Sigmoid colon (tissue), 7 donors: ENCODE data around the gene DMRT2. TPM values are rescaled to one million over a fixed set of nuclear protein-coding genes. Genes with fewer than 3 reads are reported as not detected.

Source experiments
- DNase-seq: peaks from one replicate; pipeline ENCODE4 v3.0.0-alpha.2; 2019
- H3K27ac ChIP-seq, 4 donors: fragments of 200-600 bp; sonication (generic); one replicate each; pipeline ENCODE4 v1.5.1; 2016 to 2019; ENCODE audit warnings: mild to moderate bottlenecking in 1 of 4
- H3K27me3 ChIP-seq, 3 donors: fragments of 200-600 bp; sonication (generic); one replicate each; pipeline ENCODE4 v1.5.1; 2019; ENCODE audit warnings: mild to moderate bottlenecking in 1 of 3
- H3K36me3 ChIP-seq, 4 donors: fragments of 200-600 bp; sonication (generic); one replicate each; pipeline ENCODE4 v1.5.1; 2016 to 2019
- H3K4me1 ChIP-seq, 4 donors: fragments of 200-600 bp; sonication (generic); one replicate each; pipeline ENCODE4 v1.5.1; 2017 to 2019
- H3K4me3 ChIP-seq, 4 donors: fragments of 200-600 bp; sonication (generic); one replicate each; pipeline ENCODE4 v1.5.1; 2017 to 2019; ENCODE audit warnings: mild to moderate bottlenecking in 2 of 4, moderate library complexity in 1 of 4
- H3K9me3 ChIP-seq, 4 donors: fragments of 200-600 bp in 3 of 4; sonication (generic) in 3 of 4; one replicate each; pipeline versions ENCODE4 v1.5.1 to v1.6.1; 2013 to 2019
- EP300 ChIP-seq, 4 donors: sonication (generic); formaldehyde crosslinking; IDR thresholded peaks; one replicate each; pipeline ENCODE4 v1.6.1; 2017; ENCODE audit warnings: antibody characterized with exemption in 4 of 4
- POLR2A ChIP-seq, 2 donors: fragments of 450-650 bp; IDR thresholded peaks; one replicate each; pipeline ENCODE4 v1.6.1; 2016; ENCODE audit warnings: antibody characterized with exemption in 2 of 2, mild to moderate bottlenecking in 2 of 2, moderate library complexity in 2 of 2
- POLR2AphosphoS5 ChIP-seq, 4 donors: sonication (generic); formaldehyde crosslinking; IDR thresholded peaks; one replicate each; pipeline ENCODE4 v1.6.1; 2017; ENCODE audit warnings: antibody characterized with exemption in 4 of 4
- WGBS, 2 donors: extraction: QIAGEN DNeasy Blood & Tissue Kit; methylation state at CpG; one replicate each; pipeline ENCODE4 v1.1.7; 2013; 5-methylcytosine and 5-hydroxymethylcytosine counted together
- intact Hi-C: fragments of 100-400 bp; cut with DNase I; formaldehyde crosslinking; loops from one replicate; pipeline ENCODE4 v1.15.1; 2023
- polyA plus RNA-seq, 3 donors: library from polyadenylated mRNA; stranded (reverse); fragments of 200-250 nt; gene quantifications; one replicate each; pipeline ENCODE4 v1.2.3, GENCODE V29; 2013
- total RNA-seq, 4 donors: library from RNA; depleted of rRNA; stranded (reverse); fragments of >200 nt; gene quantifications; one replicate each; pipeline ENCODE4 v1.1.0, GENCODE V29; 2016
- TF ChIP-seq, protein P1 (sequence below), 4 experiments: fragments of 450-650 bp in 3 of 4; fragments of 200-600 bp in 1 of 4; IDR thresholded peaks; one replicate each; pipeline ENCODE4 v1.5.1; 2016 to 2019; ENCODE audit warnings: antibody characterized with exemption in 4 of 4, mild to moderate bottlenecking in 3 of 4, moderate library complexity in 2 of 4
- donor health status: healthy with polysubstance abuse.
- donor health status: Bipolar disorder and iron deficiency.
- donor health status: healthy.

The DMRT2 gene
- total and polyA plus RNA-seq, 7 donors = 0.33 to 5.8 (median 1.9) TPM; not detected in 1

DNA sequence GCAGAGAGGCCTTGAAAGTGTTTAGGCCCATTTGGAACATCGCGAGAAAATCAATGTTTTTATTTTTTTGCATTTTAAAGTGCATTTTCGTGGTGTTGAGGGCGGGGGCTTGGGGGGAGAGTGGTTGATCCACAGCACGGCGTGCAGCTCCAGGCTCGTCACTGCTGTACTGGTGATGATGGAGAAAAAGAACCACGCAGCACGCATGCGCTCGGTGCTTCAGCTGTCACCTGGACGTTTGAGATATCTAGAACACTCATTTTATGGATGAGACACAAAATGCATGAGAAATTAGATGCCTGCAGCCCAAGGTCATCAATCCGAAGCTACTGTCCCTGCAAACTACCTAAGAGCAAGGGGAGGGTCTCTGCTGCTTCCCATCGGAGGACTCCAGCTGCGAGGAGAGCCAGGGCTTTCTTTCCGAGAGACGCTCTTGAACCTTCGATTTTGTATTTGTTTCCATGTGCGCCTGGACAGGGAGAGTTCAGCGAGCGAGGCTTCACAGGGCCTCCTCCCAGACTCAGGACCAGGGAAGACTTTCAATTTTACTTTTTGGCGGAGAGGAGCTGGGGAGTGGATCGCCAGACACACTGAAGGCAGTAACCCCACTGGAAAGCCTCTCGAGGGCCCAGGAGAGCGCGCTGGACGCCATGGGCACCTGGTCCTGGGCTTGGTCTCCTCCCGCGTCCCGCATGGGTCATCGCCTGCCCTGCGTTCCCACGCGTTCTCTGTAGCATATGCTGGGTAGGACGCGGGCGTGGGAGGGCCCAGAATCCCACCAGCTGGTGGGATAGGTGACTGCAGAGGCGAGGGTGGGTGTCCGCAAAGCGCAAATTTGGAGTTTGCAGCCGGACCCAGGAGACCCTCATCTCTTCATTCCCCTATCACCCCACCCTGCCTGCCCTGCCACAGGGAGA lies 2.5 kb downstream of the DMRT2 start:
- intact Hi-C loops = no loop called here
- H3K36me3 ChIP-seq = no peaks in the 10 kb centered on the region
- peak overlapping the region in 1 of 4 donors; percentile 32 for H3K4me3 ChIP-seq
- H3K27ac ChIP-seq = no peak overlapping the region
- WGBS, 2 donors = 29 to 63% methylated on average over 41 of the region's 41 CpGs
- no peak for TF ChIP-seq EP300 (IDR thresholded peaks at IDR 0.05)
- TF ChIP-seq POLR2AphosphoS5 (IDR thresholded peaks at IDR 0.05) = no peak
- TF ChIP-seq, protein P1, sequence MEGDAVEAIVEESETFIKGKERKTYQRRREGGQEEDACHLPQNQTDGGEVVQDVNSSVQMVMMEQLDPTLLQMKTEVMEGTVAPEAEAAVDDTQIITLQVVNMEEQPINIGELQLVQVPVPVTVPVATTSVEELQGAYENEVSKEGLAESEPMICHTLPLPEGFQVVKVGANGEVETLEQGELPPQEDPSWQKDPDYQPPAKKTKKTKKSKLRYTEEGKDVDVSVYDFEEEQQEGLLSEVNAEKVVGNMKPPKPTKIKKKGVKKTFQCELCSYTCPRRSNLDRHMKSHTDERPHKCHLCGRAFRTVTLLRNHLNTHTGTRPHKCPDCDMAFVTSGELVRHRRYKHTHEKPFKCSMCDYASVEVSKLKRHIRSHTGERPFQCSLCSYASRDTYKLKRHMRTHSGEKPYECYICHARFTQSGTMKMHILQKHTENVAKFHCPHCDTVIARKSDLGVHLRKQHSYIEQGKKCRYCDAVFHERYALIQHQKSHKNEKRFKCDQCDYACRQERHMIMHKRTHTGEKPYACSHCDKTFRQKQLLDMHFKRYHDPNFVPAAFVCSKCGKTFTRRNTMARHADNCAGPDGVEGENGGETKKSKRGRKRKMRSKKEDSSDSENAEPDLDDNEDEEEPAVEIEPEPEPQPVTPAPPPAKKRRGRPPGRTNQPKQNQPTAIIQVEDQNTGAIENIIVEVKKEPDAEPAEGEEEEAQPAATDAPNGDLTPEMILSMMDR (IDR thresholded peaks at IDR 0.05) = no peak
- no peak for TF ChIP-seq POLR2A (IDR thresholded peaks at IDR 0.05)
- no peak for DNase-seq
- no peaks in the 10 kb centered on the region for H3K9me3 ChIP-seq
- peaks cover 0 to 48% (median 44%) of the 10 kb centered on the region in 4 donors for H3K4me1 ChIP-seq
- H3K27me3 ChIP-seq = peaks cover 51 to 100% (median 90%) of the 10 kb centered on the region in 3 donors

DNA sequence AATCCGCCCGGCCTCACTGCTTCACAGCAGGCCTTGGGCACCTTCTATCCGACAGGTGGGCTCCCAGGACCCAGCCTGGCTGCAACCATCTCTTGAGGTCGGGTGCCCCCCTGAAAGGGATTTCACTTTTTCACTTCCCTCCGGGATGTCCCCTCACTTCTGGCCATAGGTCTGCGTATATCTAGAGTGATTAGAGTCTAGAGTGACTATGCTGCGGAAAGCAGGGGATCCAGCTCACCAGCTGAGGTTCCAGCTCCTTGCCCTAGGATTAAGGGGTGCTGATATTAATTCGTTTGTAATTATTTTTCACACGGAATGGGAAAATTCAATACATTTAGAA lies 3.1 kb downstream of the DMRT2 start:
- intact Hi-C loops = no loop called here
- TF ChIP-seq EP300 (IDR thresholded peaks at IDR 0.05) (no peak), POLR2A (IDR thresholded peaks at IDR 0.05) (no peak)
- no peak for DNase-seq
- no peak overlapping the region for H3K4me3 ChIP-seq
- peaks cover 0 to 41% (median 39%) of the 10 kb centered on the region in 4 donors for H3K4me1 ChIP-seq
- H3K36me3 ChIP-seq = no peaks in the 10 kb centered on the region
- no peaks in the 10 kb centered on the region for H3K9me3 ChIP-seq
- 31 to 69% methylated on average over 9 of the region's 9 CpGs for WGBS, 2 donors
- H3K27ac ChIP-seq = no peak overlapping the region
- peaks cover 48 to 100% (median 84%) of the 10 kb centered on the region in 3 donors for H3K27me3 ChIP-seq

DNA sequence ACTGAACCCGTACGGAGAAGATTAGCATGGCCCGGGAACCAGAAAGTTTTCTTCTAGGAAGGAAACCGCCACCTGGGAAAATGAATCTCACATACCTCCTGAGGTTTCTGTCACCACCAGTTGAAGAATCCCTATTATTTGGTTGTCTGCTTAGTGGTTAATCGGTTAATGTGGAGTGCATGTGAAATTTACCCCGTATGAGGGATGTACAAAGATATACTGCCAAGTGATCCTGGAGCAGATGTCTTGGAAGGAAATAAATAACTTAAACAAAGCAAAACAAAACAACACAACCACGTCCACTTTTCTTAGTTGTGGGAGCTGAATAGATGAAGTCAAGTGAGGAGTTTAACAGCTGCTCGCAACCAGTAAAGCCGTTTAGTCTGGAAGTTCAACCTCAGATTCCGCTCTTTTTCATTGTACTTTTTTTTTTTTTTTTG lies 3.8 kb downstream of the DMRT2 start:
- no peak for DNase-seq
- no peak for TF ChIP-seq POLR2AphosphoS5 (IDR thresholded peaks at IDR 0.05)
- TF ChIP-seq, protein P1 (IDR thresholded peaks at IDR 0.05) = no peak
- no peak for TF ChIP-seq POLR2A (IDR thresholded peaks at IDR 0.05)
- no peak for TF ChIP-seq EP300 (IDR thresholded peaks at IDR 0.05)
- 34 to 70% methylated on average over 10 of the region's 10 CpGs for WGBS, 2 donors
- Histone ChIP-seq H3K27ac (no peak overlapping the region), H3K9me3 (no peaks in the 10 kb centered on the region), H3K36me3 (no peaks in the 10 kb centered on the region), H3K4me3 (no peak overlapping the region), H3K27me3 (peaks cover 44 to 100% (median 76%) of the 10 kb centered on the region in 3 donors), H3K4me1 (peaks cover 0 to 38% (median 33%) of the 10 kb centered on the region in 4 donors)
- intact Hi-C loops = no loop called here

- H3K27ac ChIP-seq = no peak overlapping the region
- WGBS, 2 donors = 47 to 53% methylated on average over 5 of the region's 5 CpGs
- intact Hi-C loops = no loop called here
- DNase-seq = no peak
- H3K36me3 ChIP-seq = no peaks in the 10 kb centered on the region
- TF ChIP-seq POLR2AphosphoS5 (IDR thresholded peaks at IDR 0.05) (no peak), POLR2A (IDR thresholded peaks at IDR 0.05) (no peak), EP300 (IDR thresholded peaks at IDR 0.05) (no peak)
- TF ChIP-seq, protein P1 (IDR thresholded peaks at IDR 0.05) = no peak
- H3K4me1 ChIP-seq = peaks cover 0 to 29% (median 26%) of the 10 kb centered on the region in 4 donors
- H3K9me3 ChIP-seq = no peaks in the 10 kb centered on the region
- peaks cover 42 to 91% (median 65%) of the 10 kb centered on the region in 3 donors for H3K27me3 ChIP-seq
- no peak overlapping the region for H3K4me3 ChIP-seq
Observed at GRCh38 chr9:1055166-1055565, 5.0 kb downstream of the DMRT2 start.

GRCh38 chr9:1057910-1058309 lies 7.8 kb downstream of the DMRT2 start:
- Histone ChIP-seq H3K4me3 (no peak overlapping the region), H3K36me3 (no peaks in the 10 kb centered on the region), H3K9me3 (no peaks in the 10 kb centered on the region), H3K27ac (no peak overlapping the region), H3K27me3 (peaks cover 15 to 70% (median 37%) of the 10 kb centered on the region in 3 donors), H3K4me1 (peaks cover 0 to 4% (median 2%) of the 10 kb centered on the region in 4 donors)
- 56 to 67% methylated on average over 3 of the region's 3 CpGs for WGBS, 2 donors
- DNase-seq = no peak
- intact Hi-C loops = no loop called here
- TF ChIP-seq POLR2A (IDR thresholded peaks at IDR 0.05) (no peak), EP300 (IDR thresholded peaks at IDR 0.05) (no peak), POLR2AphosphoS5 (IDR thresholded peaks at IDR 0.05) (no peak)
- TF ChIP-seq, protein P1 (IDR thresholded peaks at IDR 0.05) = no peak
